H1 (cell line): Measurements from ENCODE around the gene ZNF521. TPM values are rescaled to one million over a fixed set of nuclear protein-coding genes. Genes with fewer than 3 reads are reported as not detected.

ENCODE experiments used
- CTCF ChIA-PET: fragments of 300-600 bp; sonication (Branson Sonifier 250); formaldehyde crosslinking; loops from one replicate; lab custom pipeline; 2021; ENCODE audit not compliant: partially characterized antibody; lab: Charles Lee
- POLR2A ChIA-PET: fragments of 300-600 bp; sonication (Branson Sonifier 250); formaldehyde crosslinking; loops from one replicate; lab custom pipeline; 2021; ENCODE audit warnings: inconsistent platforms; ENCODE audit not compliant: partially characterized antibody; lab: Charles Lee
- DNase-seq, 2 experiments: peaks; one replicate each; pipeline versions ENCODE4 v3.0.0 to v3.0.0-alpha.2; 2010 to 2022; ENCODE audit warnings: low spot score in 2 of 2, low read depth in 1 of 2, mixed read lengths in 1 of 2
- FAIRE-seq: peaks from 2 replicates; lab custom pipeline; 2011; peaks lifted over from hg19 to GRCh38; lab: Jason Lieb, UNC
- H2AFZ ChIP-seq: 2 replicates; pipeline ENCODE4 v1.8.1; 2012; ENCODE audit warnings: low read length, inconsistent platforms
- H2AK5ac ChIP-seq: 2 replicates; pipeline ENCODE4 v1.6.1; 2013; ENCODE audit warnings: low read depth, low read length
- H2BK120ac ChIP-seq: replicated peaks from 2 replicates; pipeline ENCODE3; 2013; ENCODE audit warnings: low read depth, low read length, inconsistent platforms
- H2BK12ac ChIP-seq: 2 replicates; pipeline ENCODE4 v1.6.1; 2013; ENCODE audit warnings: low read depth, low read length
- H2BK15ac ChIP-seq: 2 replicates; pipeline ENCODE4 v1.6.1; 2013; ENCODE audit warnings: low read length
- H2BK20ac ChIP-seq: 2 replicates; pipeline ENCODE4 v1.6.1; 2013; ENCODE audit warnings: low read length
- H2BK5ac ChIP-seq: 2 replicates; pipeline ENCODE4 v1.6.1; 2013; ENCODE audit warnings: low read depth, low read length
- H3K14ac ChIP-seq: 2 replicates; pipeline ENCODE4 v1.6.1; 2013; ENCODE audit warnings: inconsistent platforms; ENCODE audit not compliant: insufficient read length
- H3K18ac ChIP-seq: 2 replicates; pipeline ENCODE4 v1.6.1; 2013; ENCODE audit warnings: low read length; ENCODE audit errors: extremely low read depth
- H3K23ac ChIP-seq: 2 replicates; pipeline ENCODE4 v1.6.1; 2013; ENCODE audit warnings: inconsistent platforms; ENCODE audit not compliant: insufficient read length
- H3K23me2 ChIP-seq: 2 replicates; pipeline ENCODE4 v1.6.1; 2013; ENCODE audit warnings: low read depth, low read length
- H3K27ac ChIP-seq: 2 replicates; pipeline ENCODE4 v1.6.1; 2011; ENCODE audit warnings: low read depth, low read length, inconsistent platforms
- H3K27me3 ChIP-seq, 4 experiments: replicated peaks in 1 of 4; 1 replicate in 1 of 4; 2 replicates in 3 of 4; pipeline versions ENCODE4 v1.6.1 to v1.8.1; 2011 to 2013; ENCODE audit warnings: low read length in 3 of 4, mild to moderate bottlenecking in 3 of 4, inconsistent platforms in 2 of 4, mixed read lengths in 2 of 4, moderate library complexity in 1 of 4; ENCODE audit not compliant: control insufficient read depth in 3 of 4, insufficient read depth in 3 of 4; ENCODE audit errors: extremely low read depth in 1 of 4
- H3K36me3 ChIP-seq, 4 experiments: 2 replicates each; pipeline versions ENCODE4 v1.6.1 to v1.8.1; 2011 to 2013; ENCODE audit warnings: mild to moderate bottlenecking in 4 of 4, low read length in 3 of 4, moderate library complexity in 2 of 4, control low read depth in 1 of 4, inconsistent platforms in 1 of 4; ENCODE audit not compliant: insufficient read depth in 4 of 4, control insufficient read depth in 2 of 4
- H3K4ac ChIP-seq: replicated peaks from 2 replicates; pipeline ENCODE3; 2013; ENCODE audit warnings: low read length, low read depth, mixed read lengths, inconsistent platforms; ENCODE audit not compliant: insufficient read length
- H3K4me1 ChIP-seq, 4 experiments: replicated peaks in 1 of 4; 1 replicate in 1 of 4; 2 replicates in 3 of 4; pipeline versions ENCODE4 v1.6.1 to v1.8.1; 2011 to 2013; ENCODE audit warnings: low read length in 3 of 4, inconsistent platforms in 2 of 4, mixed read lengths in 1 of 4; ENCODE audit not compliant: insufficient read depth in 4 of 4, control insufficient read depth in 3 of 4
- H3K4me2 ChIP-seq, 2 experiments: 2 replicates each; pipeline versions ENCODE4 v1.6.1 to v1.8.1; 2011 to 2013; ENCODE audit warnings: low read depth in 2 of 2, low read length in 2 of 2, control low read depth in 1 of 2, inconsistent platforms in 1 of 2, mild to moderate bottlenecking in 1 of 2; ENCODE audit not compliant: insufficient read depth in 1 of 2
- H3K4me3 ChIP-seq, 4 experiments: fragments of 200-600, 300-600 bp in 1 of 4; sonication (generic), shearing (Covaris generic), sonication (Bioruptor Twin) in 1 of 4; 2 replicates each; pipeline versions ENCODE4 v1.5.1 to v1.8.1; 2011 to 2016; ENCODE audit warnings: low read length in 4 of 4, low read depth in 3 of 4, control low read depth in 2 of 4, inconsistent platforms in 2 of 4, mild to moderate bottlenecking in 2 of 4, mixed read lengths in 1 of 4, moderate library complexity in 1 of 4; ENCODE audit not compliant: insufficient read depth in 2 of 4; ENCODE audit errors: extremely low read depth in 1 of 4
- H3K56ac ChIP-seq: replicated peaks from 2 replicates; pipeline ENCODE3; 2013; ENCODE audit warnings: low read depth, mild to moderate bottlenecking, mixed read lengths, low read length, inconsistent platforms; ENCODE audit not compliant: insufficient read length
- H3K79me1 ChIP-seq: 2 replicates; pipeline ENCODE4 v1.6.1; 2013; ENCODE audit warnings: low read depth, low read length, control low read depth
- H3K79me2 ChIP-seq, 2 experiments: 2 replicates each; pipeline versions ENCODE4 v1.6.1 to v1.8.1; 2012 to 2013; ENCODE audit warnings: low read length in 2 of 2, mild to moderate bottlenecking in 2 of 2, inconsistent platforms in 1 of 2; ENCODE audit not compliant: insufficient read depth in 2 of 2, control insufficient read depth in 1 of 2
- H3K9ac ChIP-seq, 4 experiments: replicated peaks in 1 of 4; 1 replicate in 1 of 4; 2 replicates in 3 of 4; pipeline versions ENCODE4 v1.6.1 to v1.8.1; 2011 to 2013; ENCODE audit warnings: low read depth in 3 of 4, low read length in 3 of 4, control low read depth in 2 of 4, mild to moderate bottlenecking in 2 of 4, moderate library complexity in 2 of 4, inconsistent platforms in 1 of 4; ENCODE audit errors: extremely low read depth in 1 of 4
- H3K9me3 ChIP-seq, 2 experiments: 2 replicates each; pipeline versions ENCODE4 v1.6.1 to v1.8.1; 2012 to 2013; ENCODE audit warnings: mild to moderate bottlenecking in 2 of 2, moderate library complexity in 2 of 2, control low read depth in 1 of 2, inconsistent platforms in 1 of 2, low read depth in 1 of 2, low read length in 1 of 2, mixed read lengths in 1 of 2; ENCODE audit not compliant: insufficient read depth in 2 of 2
- H4K20me1 ChIP-seq, 2 experiments: replicated peaks in 1 of 2; 2 replicates each; pipeline versions ENCODE3 to v1.8.1; 2011 to 2013; ENCODE audit warnings: inconsistent platforms in 2 of 2, low read length in 2 of 2, mild to moderate bottlenecking in 1 of 2; ENCODE audit not compliant: insufficient read depth in 2 of 2, control insufficient read depth in 1 of 2
- H4K5ac ChIP-seq: 2 replicates; pipeline ENCODE4 v1.6.1; 2013; ENCODE audit warnings: low read length, low read depth, mixed read lengths, inconsistent platforms; ENCODE audit not compliant: insufficient read length
- H4K8ac ChIP-seq: 2 replicates; pipeline ENCODE4 v1.8.0; 2013; ENCODE audit warnings: mild to moderate bottlenecking, moderate library complexity, low read length, inconsistent platforms; ENCODE audit not compliant: insufficient read depth; ENCODE audit errors: extremely low read depth
- H4K91ac ChIP-seq: replicated peaks from 2 replicates; pipeline ENCODE3; 2013; ENCODE audit warnings: low read length, mixed read lengths, inconsistent platforms; ENCODE audit not compliant: insufficient read length
- CBX5 ChIP-seq: fragments of 300-800, 300-1000 bp; sonication (generic); IDR thresholded peaks from 2 replicates; pipeline ENCODE4 v1.7.1; 2016; ENCODE audit warnings: antibody characterized with exemption, low read length, low read depth
- JUN ChIP-seq: IDR thresholded peaks from 2 replicates; pipeline ENCODE4 v1.6.1; 2011; ENCODE audit warnings: low read depth, mild to moderate bottlenecking, improper control_type of control experiment, low read length
- KDM1A ChIP-seq: fragments of 200-600, 300-600 bp; sonication (generic); IDR thresholded peaks from 2 replicates; pipeline ENCODE4 v1.7.1; 2016; ENCODE audit warnings: mild to moderate bottlenecking, low read length, borderline replicate concordance
- KDM5A ChIP-seq: fragments of 200-600 bp; IDR thresholded peaks from 2 replicates; pipeline ENCODE4 v1.7.1; 2012; ENCODE audit warnings: mild to moderate bottlenecking, low read length, inconsistent platforms, mixed read lengths
- NRF1 ChIP-seq: IDR thresholded peaks from 2 replicates; pipeline ENCODE4 v1.6.1; 2011; ENCODE audit warnings: mild to moderate bottlenecking, low read depth, low read length, improper control_type of control experiment
- PHF8 ChIP-seq: fragments of 200-600 bp; sonication (generic); conservative IDR thresholded peaks from 2 replicates; pipeline ENCODE4 v1.7.1; 2012; ENCODE audit warnings: low read depth, mild to moderate bottlenecking, inconsistent platforms, low read length, moderate library complexity
- POU5F1 ChIP-seq: IDR thresholded peaks from 2 replicates; pipeline ENCODE4 v1.6.1; 2011; ENCODE audit warnings: low read depth, mild to moderate bottlenecking, low read length, moderate library complexity
- RBBP5 ChIP-seq: IDR thresholded peaks from 2 replicates; pipeline ENCODE4 v1.7.1; 2012; ENCODE audit warnings: low read depth, mild to moderate bottlenecking, inconsistent platforms, low read length, moderate library complexity, borderline replicate concordance
- RNF2 ChIP-seq: fragments of 200-900, 300-1000 bp; sonication (generic); IDR thresholded peaks from 2 replicates; pipeline ENCODE4 v1.7.1; 2016; ENCODE audit warnings: borderline replicate concordance, low read depth, mild to moderate bottlenecking, antibody characterized with exemption, low read length; ENCODE audit not compliant: poor library complexity, severe bottlenecking; ENCODE audit errors: missing control alignments
- RXRA ChIP-seq: IDR thresholded peaks from 2 replicates; pipeline ENCODE4 v1.6.1; 2011; ENCODE audit warnings: low read depth, mild to moderate bottlenecking, low read length, moderate library complexity; ENCODE audit not compliant: insufficient read depth
- SIX5 ChIP-seq: IDR thresholded peaks from 2 replicates; pipeline ENCODE4 v1.6.1; 2011; ENCODE audit warnings: mild to moderate bottlenecking, low read depth, low read length
- SUZ12 ChIP-seq: fragments of 200-600 bp; sonication (generic); IDR thresholded peaks from 2 replicates; pipeline ENCODE4 v1.6.1; 2012; ENCODE audit warnings: mild to moderate bottlenecking, inconsistent platforms, low read length, moderate library complexity, mixed read lengths
- TAF7 ChIP-seq: optimal IDR thresholded peaks from 2 replicates; pipeline ENCODE3; 2011; ENCODE audit warnings: low read depth, mild to moderate bottlenecking, inconsistent platforms, low read length, moderate library complexity, borderline replicate concordance
- WGBS, 2 experiments: shearing (Covaris generic) in 1 of 2; methylation state at CpG; one replicate each; pipeline versions ENCODE4 v1.1.6 to v1.1.7; 2013 to 2015; ENCODE audit warnings: low lambda C conversion rate in 2 of 2, mixed read lengths in 2 of 2, inconsistent platforms in 1 of 2, low coverage in 1 of 2, missing lambda C conversion rate in 1 of 2; ENCODE audit not compliant: insufficient replicate concordance in 2 of 2, insufficient coverage in 1 of 2, insufficient read length in 1 of 2; ENCODE audit errors: extremely low coverage in 1 of 2, missing lambda C conversion rate in 1 of 2; 5-methylcytosine and 5-hydroxymethylcytosine counted together
- polyA plus RNA-seq, 7 experiments: library from polyadenylated mRNA; depleted of rRNA in 3 of 7; stranded (reverse) in 5 of 7; unstranded in 2 of 7; fragments of >200 nt in 5 of 7; fragments of 200-250 nt in 2 of 7; gene quantifications; 1 replicate in 5 of 7; 2 replicates in 1 of 7; 4 replicates in 1 of 7; pipeline versions ENCODE4 v1.2.1 to v1.2.3, GENCODE V29; 2011 to 2013; ENCODE audit warnings: missing spikeins in 2 of 7, mixed read lengths in 2 of 7
- total RNA-seq: library from RNA; stranded (reverse); fragmentation: NEBNext Ultra II Directional; extraction: Animal tissue kit (Norgen Biotek cat#: 25700); gene quantifications from 2 replicates; pipeline ENCODE4 v1.2.1, GENCODE V29; 2021

The ZNF521 gene
- total and polyA plus RNA-seq, 2 of the 8 experiments (the other 6 are each of a cell fraction or from before 2014, with no cell fraction given): 9.5 to 15.8 TPM

- no peak overlapping the region for H3K4ac ChIP-seq
- H2BK20ac ChIP-seq: no peak overlapping the region
- H2AK5ac ChIP-seq: no peak overlapping the region
- DNase-seq (no peak), FAIRE-seq (no peak)
- no peak overlapping the region for H3K4me2 ChIP-seq
- H3K9ac ChIP-seq: no peak overlapping the region
- H2AFZ ChIP-seq: no peak overlapping the region
- H4K8ac ChIP-seq: no peak overlapping the region
- WGBS, 2 experiments: 87% methylated on average over 8 of the region's 8 CpGs; no CpG with 5 or more reads in 1 of the 2 experiments
- peaks cover 0 to 6% of the 10 kb centered on the region in 2 experiments for H4K20me1 ChIP-seq
- H3K4me3 ChIP-seq: no peak overlapping the region
- no peaks in the 10 kb centered on the region for H3K9me3 ChIP-seq
- H3K56ac ChIP-seq: no peak overlapping the region
- no peak overlapping the region for H3K18ac ChIP-seq
- no peak overlapping the region for H2BK15ac ChIP-seq
- no peak overlapping the region for H4K5ac ChIP-seq
- ChIA-PET CTCF (no interaction called here), POLR2A (no interaction called here)
- peaks cover 0 to 75% of the 10 kb centered on the region in 2 experiments; a peak in 2 of 4 replicates for H3K79me2 ChIP-seq
- no peaks in the 10 kb centered on the region; a peak in 1 of 7 replicates for H3K4me1 ChIP-seq
- no peak overlapping the region for H3K23ac ChIP-seq
- no peak overlapping the region for H4K91ac ChIP-seq
- no peak overlapping the region for H3K27ac ChIP-seq
- H3K14ac ChIP-seq: no peak overlapping the region
- H2BK12ac ChIP-seq: no peak overlapping the region
- no peaks in the 10 kb centered on the region for H3K36me3 ChIP-seq
- H3K23me2 ChIP-seq: peaks cover 12% of the 10 kb centered on the region
- H2BK5ac ChIP-seq: no peak overlapping the region
- no peak overlapping the region for H2BK120ac ChIP-seq
- H3K79me1 ChIP-seq: no peaks in the 10 kb centered on the region
- H3K27me3 ChIP-seq: peaks cover 2 to 16% (median 9%) of the 10 kb centered on the region in 4 experiments
- no peak for TF ChIP-seq RXRA
- no peak for TF ChIP-seq RNF2
- no peak for TF ChIP-seq PHF8
- no peak for TF ChIP-seq KDM1A
- no peak for TF ChIP-seq RBBP5
- TF ChIP-seq SUZ12: no peak
- no peak for TF ChIP-seq JUN
- no peak for TF ChIP-seq CBX5
- TF ChIP-seq TAF7: no peak
- TF ChIP-seq KDM5A: no peak
- no peak for TF ChIP-seq POU5F1
- no peak for TF ChIP-seq NRF1
- TF ChIP-seq SIX5: no peak
These were observed 6.7 kb downstream of the ZNF521 start for GRCh38 chr18:25345081-25345866.
